GM10266 (cell line): ENCODE measurements around the gene TBCEL.
"Not testable (repeated sequence)": the region's sequence is repeated elsewhere in the genome, so short reads cannot be mapped to it uniquely, and the experiment has no call there.

ENCODE experiments used
- DNase-seq: peaks from one replicate; pipeline ENCODE4 v3.0.0; 2012; ENCODE audit errors: extremely low spot score
- CTCF ChIP-seq: IDR thresholded peaks from 2 replicates; pipeline ENCODE4 v1.5.1; 2012; ENCODE audit warnings: mild to moderate bottlenecking, low read depth; ENCODE audit not compliant: control insufficient read depth, insufficient read depth; ENCODE audit errors: missing control alignments

Gene TBCEL

GRCh38 chr11:121112498-121113455 lies 88.9 kb downstream of the TBCEL start:
- peak; percentile 57 for TF ChIP-seq CTCF
- peak; percentile 74 for DNase-seq

- no peak for TF ChIP-seq CTCF
- DNase-seq, result no peak
Measured at GRCh38 chr11:121113611-121114010, 89.7 kb downstream of the TBCEL start.

- DNase-seq, result not testable (repeated sequence)
Measured at GRCh38 chr11:121115024-121115423, 91.1 kb downstream of the TBCEL start.

- no peak for DNase-seq
- TF ChIP-seq CTCF, result no peak
Measured at GRCh38 chr11:121117788-121118187, 93.9 kb downstream of the TBCEL start.

- no peak for DNase-seq
- TF ChIP-seq CTCF, result no peak
Measured at GRCh38 chr11:121119440-121119839, 95.5 kb downstream of the TBCEL start.

- DNase-seq, result no peak
- no peak for TF ChIP-seq CTCF
Measured at GRCh38 chr11:121122328-121122727, 98.4 kb downstream of the TBCEL start.

- DNase-seq, result no peak
- no peak for TF ChIP-seq CTCF
Measured at GRCh38 chr11:121123496-121124069, 99.7 kb downstream of the TBCEL start.
